GM23248 (cell line): ENCODE measurements around the gene DIRAS3. TPM values are rescaled to one million over a fixed set of nuclear protein-coding genes. Genes with fewer than 3 reads are reported as not detected.

Source experiments
- DNase-seq: peaks from one replicate; pipeline ENCODE4 v3.0.0-alpha.2; 2015
- H2AFZ ChIP-seq: fragments of 200-600 bp; sonication (generic); 2 replicates; pipeline ENCODE4 v1.6.1; 2016; ENCODE audit warnings: antibody characterized with exemption
- H3F3A ChIP-seq: fragments of 200-600 bp; sonication (generic); 2 replicates; pipeline ENCODE4 v1.6.1; 2016; ENCODE audit warnings: mild to moderate bottlenecking, antibody characterized with exemption, mixed run types; ENCODE audit not compliant: insufficient read depth
- H3K27ac ChIP-seq: fragments of 200-600 bp; sonication (generic); 2 replicates; pipeline ENCODE4 v1.5.1; 2016; ENCODE audit warnings: mild to moderate bottlenecking
- H3K27me3 ChIP-seq: fragments of 200-600 bp; sonication (generic); replicated peaks from 2 replicates; pipeline ENCODE4 v1.6.1; 2016; ENCODE audit warnings: mild to moderate bottlenecking; ENCODE audit not compliant: insufficient read depth
- H3K36me3 ChIP-seq: fragments of 200-600 bp; sonication (generic); 2 replicates; pipeline ENCODE4 v1.6.1; 2016; ENCODE audit warnings: low read depth, mild to moderate bottlenecking
- H3K4me1 ChIP-seq: fragments of 200-600 bp; sonication (generic); 2 replicates; pipeline ENCODE4 v1.6.1; 2016; ENCODE audit warnings: mild to moderate bottlenecking; ENCODE audit not compliant: insufficient read depth
- H3K4me2 ChIP-seq: fragments of 200-600 bp; sonication (generic); one replicate; pipeline ENCODE4 v1.6.1; 2016; ENCODE audit warnings: mild to moderate bottlenecking; ENCODE audit not compliant: unreplicated experiment
- H3K4me3 ChIP-seq: fragments of 200-600 bp; sonication (generic); 2 replicates; pipeline ENCODE4 v1.5.1; 2016; ENCODE audit warnings: mild to moderate bottlenecking
- H3K79me2 ChIP-seq: fragments of 200-600 bp; sonication (generic); 2 replicates; pipeline ENCODE4 v1.6.1; 2016; ENCODE audit warnings: mild to moderate bottlenecking; ENCODE audit not compliant: insufficient read depth
- H3K9ac ChIP-seq: fragments of 200-600 bp; sonication (generic); 2 replicates; pipeline ENCODE4 v1.6.1; 2016; ENCODE audit warnings: mild to moderate bottlenecking
- H3K9me2 ChIP-seq: fragments of 200-600 bp; sonication (generic); 2 replicates; pipeline ENCODE4 v1.6.1; 2016; ENCODE audit warnings: mixed run types, mild to moderate bottlenecking, moderate library complexity; ENCODE audit not compliant: insufficient read depth
- H3K9me3 ChIP-seq: fragments of 200-600 bp; sonication (generic); one replicate; pipeline ENCODE4 v1.6.1; 2017; ENCODE audit warnings: low read depth
- H4K20me1 ChIP-seq: fragments of 200-600 bp; sonication (generic); 2 replicates; pipeline ENCODE4 v1.6.0; 2016; ENCODE audit not compliant: insufficient read depth
- EZH2 ChIP-seq: fragments of 200-600 bp; sonication (generic); IDR thresholded peaks from 2 replicates; pipeline ENCODE4 v1.6.1; 2018; ENCODE audit warnings: antibody characterized with exemption, mild to moderate bottlenecking; ENCODE audit not compliant: insufficient read depth, poor library complexity, severe bottlenecking
- EZH2phosphoT487 ChIP-seq: fragments of 200-600 bp; sonication (generic); IDR thresholded peaks from 2 replicates; pipeline ENCODE4 v1.6.1; 2018; ENCODE audit warnings: antibody characterized with exemption, moderate library complexity, mild to moderate bottlenecking, low read depth; ENCODE audit not compliant: insufficient read depth
- WGBS, 2 experiments: methylation state at CpG; one replicate each; pipeline ENCODE4 v1.1.6; 2015 to 2017; ENCODE audit warnings: low lambda C conversion rate in 2 of 2, low coverage in 1 of 2; ENCODE audit errors: missing lambda C conversion rate in 2 of 2; 5-methylcytosine and 5-hydroxymethylcytosine counted together
- in situ Hi-C: fragments of 300-500 bp; cut with MboI; formaldehyde crosslinking; loops from 2 replicates; pipeline ENCODE4 v1.15.0; 2020
- polyA plus RNA-seq: library from polyadenylated mRNA; unstranded; fragments of >200 nt; fragmentation: Nextera tagmentation; extraction: Ambion mirVana; gene quantifications from 2 replicates; pipeline ENCODE4 v1.2.1, GENCODE V29; 2016
- total RNA-seq: library from RNA; depleted of rRNA; stranded (reverse); fragments of >200 nt; shearing (Covaris generic); gene quantifications from 2 replicates; pipeline ENCODE4 v1.2.3, GENCODE V29; 2014; rRNA removed

Gene DIRAS3
- total and polyA plus RNA-seq, 2 experiments from 2014 or later: 12.1 to 13.3 TPM

GRCh38 chr1:68000191-68000590 lies 50.2 kb downstream of the DIRAS3 start:
- TF ChIP-seq EZH2 (no peak), EZH2phosphoT487 (no peak)
- in situ Hi-C loops: no loop called here
- no peak overlapping the region for H3K4me3 ChIP-seq
- H3K9me2 ChIP-seq: no peaks in the 10 kb centered on the region
- no peak overlapping the region for H3K9ac ChIP-seq
- H4K20me1 ChIP-seq: no peaks in the 10 kb centered on the region
- H3F3A ChIP-seq: no peaks in the 10 kb centered on the region
- no peak overlapping the region for H3K4me2 ChIP-seq
- DNase-seq: no peak
- H2AFZ ChIP-seq: no peak overlapping the region
- no peaks in the 10 kb centered on the region for H3K9me3 ChIP-seq
- H3K79me2 ChIP-seq: no peaks in the 10 kb centered on the region
- no peaks in the 10 kb centered on the region for H3K4me1 ChIP-seq
- H3K27me3 ChIP-seq: no peaks in the 10 kb centered on the region
- 0% methylated on average over 1 of the region's 1 CpG for WGBS, 2 experiments
- no peak overlapping the region for H3K27ac ChIP-seq
- no peaks in the 10 kb centered on the region for H3K36me3 ChIP-seq

DNA sequence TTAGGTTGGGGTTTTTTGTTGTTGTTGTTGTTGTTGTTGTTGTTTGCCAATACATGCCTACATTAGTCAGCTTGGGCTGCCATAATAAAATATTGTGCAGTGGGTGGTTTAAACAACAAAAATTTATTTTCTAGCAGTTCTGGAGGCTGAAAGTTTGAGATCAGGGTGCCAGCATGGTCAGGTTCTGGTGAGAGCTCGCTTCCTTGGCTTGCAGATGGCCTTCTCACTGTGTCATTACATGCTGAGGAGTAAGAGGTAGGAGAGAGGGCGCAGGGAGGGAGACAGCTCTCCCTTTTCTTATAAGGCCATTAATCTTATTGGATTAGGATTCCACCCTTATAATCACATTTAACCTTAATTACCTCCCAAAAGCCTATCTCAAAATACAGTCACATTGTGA lies 52.7 kb downstream of the DIRAS3 start:
- H3F3A ChIP-seq: no peaks in the 10 kb centered on the region
- no peaks in the 10 kb centered on the region for H3K27me3 ChIP-seq
- H3K4me2 ChIP-seq: no peak overlapping the region
- no peak overlapping the region for H2AFZ ChIP-seq
- no peaks in the 10 kb centered on the region for H3K9me2 ChIP-seq
- no peaks in the 10 kb centered on the region for H3K36me3 ChIP-seq
- WGBS, 2 experiments: 96 to 98% methylated on average over 2 of the region's 2 CpGs
- H3K27ac ChIP-seq: no peak overlapping the region
- H4K20me1 ChIP-seq: no peaks in the 10 kb centered on the region
- in situ Hi-C loops: no loop called here
- H3K9me3 ChIP-seq: no peaks in the 10 kb centered on the region
- no peak overlapping the region for H3K4me3 ChIP-seq
- no peak overlapping the region for H3K9ac ChIP-seq
- no peaks in the 10 kb centered on the region for H3K79me2 ChIP-seq
- TF ChIP-seq EZH2: no peak
- no peak for TF ChIP-seq EZH2phosphoT487
- no peak for DNase-seq
- no peaks in the 10 kb centered on the region for H3K4me1 ChIP-seq

Other genes with a start within 250 kb of the DIRAS3 start
- gene GNG12, start 217.2 kb downstream of the DIRAS3 start, total RNA-seq: 309 and 315 TPM in 2 replicates
- 265 TPM in 2 replicates for gene GNG12, start 217.2 kb downstream of the DIRAS3 start, polyA plus RNA-seq
- gene WLS, start 181.9 kb upstream of the DIRAS3 start, total RNA-seq: 26.7 and 40.8 TPM in 2 replicates
- 33.0 and 36.4 TPM in 2 replicates for gene WLS, start 181.9 kb upstream of the DIRAS3 start, polyA plus RNA-seq